GM18867 (cell line): Measurements from ENCODE around the gene METTL27.
"Not testable (repeated sequence)": the region's sequence is repeated elsewhere in the genome, so short reads cannot be mapped to it uniquely, and the experiment has no call there.

Experiments
- ATAC-seq: cut with Tn5 transposase; IDR thresholded peaks from one replicate; pipeline ENCODE4 v1.9.1; 2021; ENCODE audit warnings: mild to moderate bottlenecking, moderate library complexity; ENCODE audit not compliant: unreplicated experiment

METTL27 gene, protein sequence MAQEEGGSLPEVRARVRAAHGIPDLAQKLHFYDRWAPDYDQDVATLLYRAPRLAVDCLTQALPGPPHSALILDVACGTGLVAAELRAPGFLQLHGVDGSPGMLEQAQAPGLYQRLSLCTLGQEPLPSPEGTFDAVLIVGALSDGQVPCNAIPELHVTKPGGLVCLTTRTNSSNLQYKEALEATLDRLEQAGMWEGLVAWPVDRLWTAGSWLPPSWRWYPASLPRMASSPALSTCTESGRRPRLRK

DNA sequence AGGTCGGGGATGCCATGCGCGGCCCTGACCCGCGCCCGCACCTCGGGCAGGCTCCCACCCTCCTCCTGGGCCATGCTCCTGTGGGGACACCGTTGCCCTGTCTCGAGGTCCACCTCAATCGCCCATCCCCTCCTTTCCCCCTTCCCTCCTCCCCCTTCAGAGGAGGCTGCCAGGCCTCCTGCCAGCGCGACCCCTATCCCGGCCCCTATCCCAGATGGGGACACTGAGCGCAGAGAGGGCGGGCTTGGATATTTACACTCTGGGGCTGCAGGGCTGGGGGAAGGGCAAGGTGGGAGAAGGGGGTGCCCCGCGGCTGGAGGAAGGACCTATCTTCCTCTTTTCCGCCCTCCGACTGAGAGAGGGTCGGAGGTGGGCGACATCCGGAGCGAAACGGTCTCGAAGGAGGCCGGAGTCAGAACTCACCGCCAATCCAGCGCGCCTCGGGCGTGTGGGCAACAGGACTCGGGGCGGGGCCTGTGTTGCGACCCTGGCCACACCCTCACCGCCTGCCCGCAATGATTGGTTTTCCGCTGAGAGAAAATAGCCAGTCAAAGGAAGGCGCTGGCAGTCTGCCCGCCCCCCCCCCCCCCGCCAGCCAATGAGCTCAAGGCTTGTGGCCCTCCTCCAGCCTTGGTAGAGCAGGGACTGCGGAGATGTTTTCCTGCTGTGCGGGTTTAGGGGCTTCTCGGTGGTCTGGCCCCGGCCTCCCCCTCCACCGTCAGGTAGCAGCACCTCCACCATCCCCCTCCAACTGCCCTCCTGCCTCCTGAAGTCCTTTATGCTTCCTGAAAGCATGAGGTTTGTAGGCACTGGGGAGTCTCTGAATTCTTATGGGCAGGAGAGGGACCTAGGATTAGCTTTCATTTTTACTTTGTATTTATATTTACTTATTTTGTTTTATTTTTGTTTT, at the start of gene METTL27:
Gene METTL27, minus strand, starts transcription at position 450 of the 910 bp plus-strand sequence. Its CDS starts 376 bp downstream, at position 74.
- peak; percentile 92 for ATAC-seq

- ATAC-seq, result no peak
Observed at GRCh38 chr7:73891178-73891885, 49.0 kb upstream of the METTL27 start.

DNA sequence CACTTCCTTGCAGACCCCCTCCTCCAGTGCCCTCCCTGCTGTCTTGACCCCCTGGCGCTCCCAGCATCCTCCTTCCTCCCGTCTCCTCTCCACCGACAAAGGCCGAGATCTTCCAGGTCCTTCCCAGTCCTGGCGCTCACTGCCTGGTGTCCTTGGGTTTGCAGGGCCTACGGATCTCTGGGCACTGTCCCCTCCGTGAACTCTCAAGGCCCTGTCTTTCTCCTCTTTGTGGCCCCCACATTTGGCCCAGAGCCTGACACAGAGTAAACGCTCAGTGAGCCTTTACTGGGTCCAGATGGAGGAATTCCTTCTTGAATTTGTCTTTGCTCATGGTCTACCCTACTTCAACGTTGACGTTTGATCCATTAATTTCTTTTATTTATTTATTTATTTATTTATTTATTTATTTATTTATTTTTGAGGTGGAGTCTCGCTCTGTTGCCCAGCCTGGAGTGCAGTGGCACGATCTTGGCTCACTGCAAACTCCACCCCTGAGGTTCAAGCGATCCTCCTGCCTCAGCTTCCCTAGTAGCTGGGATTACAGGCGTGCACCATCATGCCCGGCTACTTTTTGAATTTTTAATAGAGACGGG, 48.3 kb upstream of the METTL27 start:
- ATAC-seq, result no peak

- ATAC-seq, result no peak
Observed at GRCh38 chr7:73888959-73889358, 46.6 kb upstream of the METTL27 start.

- ATAC-seq, result no peak
Observed at GRCh38 chr7:73887762-73888161, 45.4 kb upstream of the METTL27 start.

GRCh38 chr7:73885975-73886798, 43.9 kb upstream of the METTL27 start:
- ATAC-seq, result no peak

GRCh38 chr7:73885433-73885974, 43.2 kb upstream of the METTL27 start:
- ATAC-seq, result no peak

DNA sequence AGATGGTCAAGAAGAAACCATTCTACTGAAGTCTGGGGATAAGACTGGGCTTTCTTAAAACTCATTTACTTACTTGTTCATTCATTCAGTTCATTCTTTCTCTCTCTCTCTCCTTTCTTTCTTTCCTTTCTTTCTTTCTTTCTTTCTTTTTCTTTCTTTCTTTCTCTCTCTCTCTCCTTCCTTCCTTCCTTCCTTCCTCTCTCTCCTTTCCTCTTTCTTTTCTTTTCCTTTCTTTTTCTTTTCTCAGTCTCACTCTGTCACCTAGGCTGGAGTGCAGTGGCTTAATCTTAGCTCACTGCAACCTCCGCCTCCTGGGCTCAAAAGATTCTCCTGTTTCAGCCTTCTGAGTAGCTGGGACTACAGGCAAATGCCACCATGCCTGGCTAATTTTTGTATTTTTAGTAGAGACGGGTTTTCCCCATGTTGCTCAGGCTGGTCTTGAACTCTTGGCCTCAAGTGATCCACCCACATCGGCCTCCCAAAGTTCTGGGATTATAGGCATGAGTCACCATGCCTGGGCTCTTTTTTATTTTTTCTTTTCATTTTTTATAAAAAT, 42.6 kb upstream of the METTL27 start:
- not testable (repeated sequence) for ATAC-seq

DNA sequence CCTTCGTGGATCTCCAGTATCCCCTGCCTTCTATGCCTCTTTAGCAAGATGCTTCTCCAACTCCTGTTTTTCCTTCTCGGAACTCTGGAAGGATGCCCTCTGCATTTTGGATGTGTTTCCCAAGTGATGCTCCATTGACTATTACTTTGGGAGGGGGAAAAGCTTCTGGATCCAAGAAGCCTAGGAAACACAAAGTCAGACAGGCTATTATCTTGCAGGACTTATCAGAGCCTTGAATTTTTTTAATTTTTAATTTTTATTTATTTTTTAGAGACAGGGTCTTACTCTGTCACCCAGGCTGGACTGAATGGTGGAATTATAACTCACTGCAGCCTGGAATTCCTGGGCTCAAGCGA, 39.7 kb upstream of the METTL27 start:
- ATAC-seq, result no peak

- ATAC-seq, result no peak
Observed at GRCh38 chr7:73881352-73882046, 39.2 kb upstream of the METTL27 start.

DNA sequence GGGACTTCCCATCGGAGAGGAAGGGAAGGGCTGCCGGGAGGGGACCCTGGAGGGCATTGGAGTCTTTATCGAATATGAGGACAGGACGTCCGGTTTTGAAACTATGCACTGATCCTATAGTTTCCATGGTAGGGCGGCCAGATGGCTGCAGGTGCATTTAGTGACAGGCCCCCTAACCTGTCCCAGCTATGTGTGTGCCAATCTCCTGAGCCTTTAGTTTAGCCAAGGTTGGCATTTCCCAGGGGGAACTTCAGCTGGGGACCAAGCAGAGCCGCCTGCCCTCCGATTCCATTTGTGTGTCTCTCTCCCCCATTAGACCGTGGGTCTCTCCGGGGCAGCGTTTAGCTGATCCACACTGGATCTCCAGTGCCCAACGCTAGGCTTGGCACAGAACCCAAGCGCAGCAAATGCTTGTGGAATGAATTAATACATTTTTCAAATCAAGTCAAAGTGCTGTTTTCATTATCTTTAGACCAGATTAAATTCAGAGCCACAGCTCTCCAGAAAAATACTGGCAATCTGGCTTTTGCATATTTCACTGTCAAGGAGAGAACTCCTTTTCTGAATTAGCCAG, 38.5 kb upstream of the METTL27 start:
- ATAC-seq, result no peak

DNA sequence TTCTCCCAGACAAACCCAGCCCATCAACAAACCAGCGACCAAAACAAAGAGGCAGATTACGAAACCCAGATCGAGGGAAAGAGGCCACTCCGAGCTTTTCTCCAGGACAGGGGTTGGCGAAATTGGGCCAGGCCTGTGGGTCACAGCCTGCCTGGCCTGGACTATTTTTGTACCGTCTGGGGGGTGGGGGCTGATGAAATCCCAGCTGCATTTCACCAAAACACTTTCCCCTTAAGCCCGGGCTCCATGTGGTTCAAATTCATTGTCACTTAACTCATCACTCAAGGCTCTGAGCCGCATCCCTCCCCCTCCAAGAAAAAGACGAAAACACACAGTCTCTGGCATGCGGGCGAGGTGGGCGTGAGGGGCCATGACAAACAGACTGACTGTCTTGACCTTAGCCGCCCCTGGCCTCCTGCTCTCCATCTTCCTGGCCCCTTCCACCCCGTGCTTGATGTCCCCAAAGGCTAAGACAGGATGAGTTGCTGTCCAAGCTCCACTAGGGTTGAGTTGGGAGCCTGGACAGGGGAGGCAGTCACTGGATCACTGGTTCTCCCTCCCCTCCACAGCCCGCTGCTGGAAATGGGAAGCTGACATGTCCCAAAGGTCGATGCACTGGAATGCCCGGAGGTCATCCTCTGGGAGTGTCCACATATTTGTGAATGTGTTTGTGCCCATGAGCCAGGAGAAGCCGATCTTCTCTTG, 37.8 kb upstream of the METTL27 start:
- no peak for ATAC-seq

DNA sequence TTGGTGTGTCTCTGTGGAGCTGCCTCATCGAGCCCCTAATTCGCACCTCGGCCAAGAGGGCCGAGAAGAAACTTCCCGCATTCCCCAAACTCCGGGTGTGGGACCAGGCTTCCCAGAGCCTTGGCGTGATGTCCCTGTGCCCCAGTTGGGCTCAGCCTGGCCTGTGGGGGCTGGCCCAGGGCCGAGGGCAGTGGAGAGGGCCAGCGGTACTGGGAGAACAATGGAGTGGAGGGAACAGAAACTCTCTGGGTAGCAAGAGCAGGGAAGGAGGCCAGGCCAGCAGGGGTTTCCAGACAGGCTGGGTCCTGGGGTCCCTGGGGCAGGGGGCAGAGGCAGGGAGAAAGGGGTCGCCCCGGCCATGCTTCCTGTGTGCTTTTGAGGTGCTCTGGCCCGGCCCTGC, 34.7 kb upstream of the METTL27 start:
- ATAC-seq, result no peak

- ATAC-seq, result no peak
Observed at GRCh38 chr7:73876361-73876760, 34.0 kb upstream of the METTL27 start.

DNA sequence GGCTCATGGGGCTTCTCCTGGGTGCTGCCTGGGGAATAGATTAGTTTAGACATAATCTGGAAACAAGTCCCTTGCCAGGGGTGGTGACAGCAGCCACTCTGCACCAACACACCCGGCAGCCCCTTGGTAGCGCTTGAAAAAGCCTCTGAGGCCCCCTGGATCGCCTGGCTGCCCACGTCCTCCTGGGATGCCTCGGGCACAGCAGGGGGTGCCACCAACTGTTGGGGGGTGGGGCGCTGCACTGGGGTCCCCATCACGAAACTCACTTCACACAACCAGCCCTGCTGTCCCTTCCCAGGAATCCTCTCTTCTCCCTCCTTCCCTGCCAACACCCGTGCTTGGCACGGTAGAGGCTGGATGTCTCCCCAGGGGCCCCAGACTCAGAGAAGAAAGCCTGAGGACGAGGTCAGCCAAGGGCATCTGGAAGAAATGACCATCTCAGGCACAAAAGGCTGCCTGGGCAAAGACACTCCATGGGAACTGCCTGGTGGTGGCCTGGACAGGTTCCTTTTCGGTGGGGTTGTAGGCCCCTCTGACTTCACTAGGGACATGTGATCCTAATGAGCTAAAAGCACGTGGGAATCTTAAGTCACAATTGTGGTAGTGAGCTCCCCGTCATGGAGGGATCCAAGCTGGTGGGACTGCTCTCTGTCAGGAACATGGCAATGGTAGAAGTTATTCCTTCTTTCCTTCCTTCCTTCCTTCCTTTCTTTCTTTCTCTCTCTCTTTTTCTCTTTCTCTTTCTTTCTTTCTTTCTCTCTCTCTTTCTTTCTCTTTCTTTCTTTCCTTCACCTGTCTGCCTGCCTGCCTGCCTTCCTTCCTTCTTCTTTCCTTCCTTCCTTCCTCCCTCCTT, 30.0 kb upstream of the METTL27 start:
- ATAC-seq, result no peak

DNA sequence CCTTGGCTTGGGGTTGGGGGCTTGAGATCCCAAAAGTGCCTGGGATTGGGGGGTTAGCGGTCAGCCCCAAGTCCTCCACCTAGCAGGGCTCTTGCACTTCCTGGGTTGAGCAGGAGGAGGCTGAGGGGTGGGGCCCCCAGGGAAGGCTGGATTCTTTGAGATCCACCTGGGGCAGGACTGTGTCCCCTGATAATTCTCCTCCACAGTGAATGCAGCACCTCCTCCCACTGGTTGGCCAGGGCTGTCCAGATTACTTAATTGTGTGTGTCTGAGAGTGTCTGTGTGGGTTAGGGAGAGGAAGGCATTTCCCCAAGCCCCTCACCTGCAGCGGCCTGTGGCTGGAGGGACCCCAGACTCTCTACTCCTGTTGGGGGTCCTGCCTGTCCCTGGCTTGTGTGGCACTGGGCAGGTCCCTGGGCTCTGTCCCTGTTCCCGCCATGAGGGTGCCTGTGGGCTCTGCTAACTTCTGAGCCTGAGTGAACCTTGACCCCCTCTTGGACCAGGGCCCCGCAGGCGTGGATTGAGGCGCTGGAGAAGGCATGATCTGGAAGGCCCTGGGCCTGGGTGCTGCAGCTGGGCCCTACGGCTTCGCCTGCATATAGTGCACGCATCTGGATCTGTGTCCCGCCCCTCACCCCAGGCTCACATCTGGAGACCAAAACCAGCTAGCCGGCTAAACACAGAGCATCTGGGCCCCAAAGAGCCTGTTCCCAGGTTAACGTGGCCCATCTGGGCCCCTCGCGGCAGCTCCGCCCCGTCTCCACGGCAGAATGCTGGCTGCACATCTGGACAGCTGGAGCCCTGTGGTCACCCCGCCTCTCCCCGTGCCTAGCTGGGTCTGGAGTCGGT, 29.1 kb upstream of the METTL27 start:
- no peak for ATAC-seq
